ENCODE measurements around the gene PDZRN3.
"Not testable (repeated sequence)": the region's sequence is repeated elsewhere in the genome, so short reads cannot be mapped to it uniquely, and the experiment has no call there.

PDZRN3 gene

DNA sequence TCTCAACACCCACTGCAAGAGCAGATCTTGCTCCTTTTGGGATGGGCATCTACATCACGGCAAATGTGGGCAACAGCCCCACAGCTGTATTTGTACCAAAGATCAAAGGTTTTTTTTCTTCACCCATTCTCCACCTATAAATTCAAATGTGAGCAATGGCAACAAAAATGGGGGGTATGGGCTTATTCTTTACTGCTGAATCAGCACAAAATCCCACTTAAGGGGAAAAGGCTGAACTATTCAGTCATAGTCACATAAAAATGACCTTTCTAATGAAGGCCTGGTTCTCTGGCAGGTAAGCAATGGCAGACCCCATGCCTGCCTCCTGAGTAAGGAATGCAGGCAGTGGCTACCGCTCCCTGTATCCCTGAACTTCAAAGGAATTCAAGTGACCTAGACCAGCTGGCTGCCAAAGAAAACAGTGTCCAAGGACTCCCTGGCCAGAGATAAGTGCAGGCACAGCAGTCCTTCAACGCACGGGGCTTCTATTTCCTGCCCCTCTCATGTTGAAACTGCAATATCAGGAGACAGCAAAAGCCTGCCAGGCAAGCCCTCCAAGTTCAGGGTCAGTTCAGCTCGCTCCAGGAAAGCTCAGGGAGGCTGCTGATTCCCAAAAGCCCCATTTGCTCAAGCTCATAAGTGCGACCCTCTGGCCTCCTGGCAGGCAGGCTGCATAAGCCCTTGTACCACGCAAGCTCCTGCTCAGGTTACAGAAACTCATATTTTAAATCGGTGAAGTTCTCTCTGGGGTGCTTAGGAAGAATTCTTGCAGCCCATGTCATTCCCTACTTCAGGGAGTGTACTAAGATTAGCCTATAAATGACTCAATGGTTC, 134.1 kb downstream of the PDZRN3 start:
- DNase-seq (ENCODE audit: low read depth): no peak

DNA sequence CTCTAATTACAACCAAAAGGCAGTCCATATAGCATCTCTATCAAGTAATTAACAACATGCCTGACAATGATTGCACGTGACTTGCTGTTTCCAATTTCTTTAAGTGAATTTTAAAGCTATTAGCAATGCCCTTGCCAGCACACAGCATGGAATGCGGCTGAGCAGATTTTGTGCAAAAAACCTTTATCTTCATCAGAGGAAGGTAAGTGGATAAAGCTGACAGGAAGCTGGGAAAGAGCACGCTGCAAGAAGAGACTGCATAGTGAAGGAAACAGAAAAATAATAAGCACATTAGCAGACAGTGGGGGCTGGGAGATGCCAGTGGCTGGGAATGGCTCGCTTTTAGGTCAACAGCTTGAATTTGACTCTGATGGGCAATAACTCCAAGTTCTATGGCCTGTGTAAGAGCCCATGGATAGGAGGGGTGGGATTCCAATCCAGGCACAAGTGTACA, 138.8 kb downstream of the PDZRN3 start:
- no peak for DNase-seq (ENCODE audit: low read depth)

DNA sequence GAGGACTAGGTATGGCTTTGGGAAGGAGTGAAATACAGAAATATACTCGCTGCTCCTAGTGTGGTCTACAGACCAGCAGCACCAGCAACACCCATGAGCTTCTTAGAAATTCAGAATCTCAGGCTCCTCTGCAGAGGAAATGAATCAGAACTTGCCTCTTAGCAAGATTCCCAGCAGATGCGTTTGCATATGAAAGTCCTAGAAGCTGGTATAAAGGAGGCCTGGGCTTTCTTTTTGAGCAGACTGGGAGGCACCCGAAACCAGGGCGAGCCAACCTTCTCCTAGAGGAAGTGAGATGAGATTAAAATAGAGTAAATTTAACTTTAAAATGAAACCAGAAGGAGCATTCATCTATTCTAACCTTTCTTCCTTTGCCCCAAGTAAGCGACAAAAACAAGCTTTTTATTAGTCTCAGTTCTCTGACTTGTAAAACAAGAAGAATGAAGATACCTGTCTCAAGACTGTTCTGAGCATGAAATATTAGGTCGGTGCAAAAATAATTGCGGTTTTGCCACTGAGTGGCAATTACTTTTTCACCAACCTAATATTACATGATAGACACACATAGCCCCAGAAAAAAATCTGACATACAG, 140.0 kb downstream of the PDZRN3 start:
- no peak for DNase-seq (ENCODE audit: low read depth)

DNA sequence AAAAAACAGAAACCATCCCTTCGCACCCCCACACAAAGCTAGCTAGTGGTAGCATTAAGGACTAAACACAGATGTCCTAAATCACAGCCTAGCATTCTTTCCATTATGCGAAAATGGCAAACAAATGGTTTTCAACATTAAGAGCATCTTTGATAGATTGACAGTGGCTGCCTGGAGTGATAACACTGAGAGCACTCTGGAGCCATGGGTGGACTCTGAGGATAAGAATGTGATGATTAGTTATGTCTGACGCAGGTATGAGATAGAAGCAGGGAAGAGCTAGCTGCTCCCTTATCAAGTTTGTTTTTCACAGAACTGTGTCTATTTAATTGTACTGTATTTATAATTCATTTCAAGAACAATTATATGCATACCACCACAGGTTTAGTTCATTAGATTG, 142.9 kb downstream of the PDZRN3 start:
- no peak for DNase-seq (ENCODE audit: low read depth)

- no peak for DNase-seq (ENCODE audit: low read depth)
These were observed 144.5 kb downstream of the PDZRN3 start for GRCh38 chr3:73480187-73480672.

GRCh38 chr3:73479325-73479724, 145.4 kb downstream of the PDZRN3 start:
- no peak for DNase-seq (ENCODE audit: low read depth)

GRCh38 chr3:73478858-73479257, 145.9 kb downstream of the PDZRN3 start:
- no peak for DNase-seq (ENCODE audit: low read depth)

GRCh38 chr3:73475717-73476116, 149.0 kb downstream of the PDZRN3 start:
- no peak for DNase-seq (ENCODE audit: low read depth)

GRCh38 chr3:73475175-73475574, 149.6 kb downstream of the PDZRN3 start:
- no peak for DNase-seq (ENCODE audit: low read depth)

DNA sequence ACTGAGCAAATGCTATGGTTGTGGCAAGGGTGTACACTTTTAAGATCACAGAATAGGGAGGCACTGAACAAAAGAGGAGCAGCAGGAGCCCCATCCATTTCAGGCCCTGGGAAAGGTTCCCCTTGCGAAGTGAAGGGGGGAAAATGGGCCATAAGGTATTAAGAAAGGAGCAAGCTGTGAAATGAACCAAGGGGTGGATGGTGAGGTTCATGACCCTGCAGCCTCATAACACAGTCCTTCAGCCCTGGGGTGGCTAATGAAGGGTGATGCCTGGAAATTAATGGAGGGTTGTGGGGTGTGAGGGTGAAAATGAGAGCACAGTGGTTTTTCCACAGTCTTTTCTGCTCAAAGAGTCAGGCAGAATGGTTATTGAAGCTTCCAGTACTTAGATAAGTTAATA, 150.1 kb downstream of the PDZRN3 start:
- no peak for DNase-seq (ENCODE audit: low read depth)

GRCh38 chr3:73473898-73474416, 150.8 kb downstream of the PDZRN3 start:
- DNase-seq (ENCODE audit: low read depth): no peak

- no peak for DNase-seq (ENCODE audit: low read depth)
These were observed 151.4 kb downstream of the PDZRN3 start for GRCh38 chr3:73473181-73473897.

GRCh38 chr3:73471986-73472787, 152.6 kb downstream of the PDZRN3 start:
- DNase-seq (ENCODE audit: low read depth): no peak

DNA sequence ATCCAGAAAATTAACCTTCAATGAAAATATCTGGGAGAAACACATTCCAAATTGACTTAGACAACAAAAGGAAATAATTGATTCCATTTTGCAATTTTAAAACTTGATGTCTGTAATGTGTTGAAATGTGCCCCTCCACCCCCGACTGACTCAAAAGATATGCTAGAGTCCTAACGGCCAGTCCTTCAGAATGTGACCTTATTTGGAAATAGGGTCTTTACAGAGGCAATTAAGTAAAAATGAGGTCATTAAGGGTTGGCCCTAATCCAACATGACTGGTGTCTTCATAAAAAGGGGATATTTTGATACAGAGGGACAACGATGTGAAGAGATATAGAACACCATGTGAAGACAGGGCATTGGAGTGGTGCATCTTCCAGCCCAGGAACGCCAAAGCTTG, 153.9 kb downstream of the PDZRN3 start:
- DNase-seq (ENCODE audit: low read depth): no peak

DNA sequence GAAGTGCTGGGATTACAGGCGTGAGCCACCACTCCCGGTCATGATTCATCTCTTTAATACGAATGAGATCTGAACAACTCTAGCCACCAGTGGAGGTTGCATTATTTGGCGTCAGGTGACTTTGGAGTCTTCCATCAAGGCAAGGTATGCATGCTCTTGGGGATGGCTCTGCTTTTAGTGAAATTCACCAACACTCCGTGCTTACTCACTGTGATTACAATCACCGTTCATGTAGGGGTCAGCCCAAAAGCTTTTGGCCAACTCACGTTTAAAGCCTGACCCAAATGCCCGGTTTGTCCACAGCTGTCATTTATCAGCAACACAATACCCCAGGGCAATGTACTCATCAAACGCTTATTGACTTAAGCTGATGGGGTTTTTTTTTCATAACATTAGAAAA, 155.4 kb downstream of the PDZRN3 start:
- no peak for DNase-seq (ENCODE audit: low read depth)

GRCh38 chr3:73467211-73467610, 157.5 kb downstream of the PDZRN3 start:
- no peak for DNase-seq (ENCODE audit: low read depth)

DNA sequence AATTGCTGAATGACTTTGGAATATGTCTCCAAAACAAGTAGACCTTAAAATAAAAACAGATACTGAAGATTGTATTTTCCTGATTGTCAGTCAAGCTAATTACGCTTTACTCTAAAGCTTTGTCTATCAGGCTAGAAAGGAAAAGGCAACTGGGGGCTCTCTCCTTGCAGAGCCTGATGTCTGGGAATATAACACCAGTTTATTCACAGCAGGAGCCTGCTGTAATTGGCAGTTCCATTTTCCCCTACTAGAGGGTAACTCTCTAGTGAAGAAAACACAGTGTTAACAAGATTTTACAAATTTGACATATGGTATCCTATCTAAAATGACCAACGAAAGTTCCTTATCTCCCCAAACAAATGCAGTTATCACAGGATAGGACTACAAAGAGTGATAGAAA, 158.8 kb downstream of the PDZRN3 start:
- no peak for DNase-seq (ENCODE audit: low read depth)

DNA sequence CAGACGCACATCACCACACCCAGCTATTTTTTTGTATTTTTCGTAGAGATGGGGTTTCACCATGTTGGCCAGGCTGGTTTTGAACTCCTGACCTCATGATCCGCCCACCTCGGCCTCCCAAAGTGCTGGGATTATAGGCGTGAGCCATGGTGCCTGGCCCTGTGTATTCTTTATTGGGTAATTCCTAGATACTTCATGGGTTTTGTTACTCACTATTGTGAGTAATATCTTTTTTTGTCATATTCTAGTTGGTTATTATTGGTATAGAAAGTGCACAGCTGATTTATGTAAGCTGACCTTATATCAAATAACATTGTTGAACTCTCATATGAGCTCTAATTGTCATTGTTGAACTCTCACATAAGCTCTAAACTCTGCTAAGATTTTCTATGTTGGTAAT, 160.6 kb downstream of the PDZRN3 start:
- DNase-seq (ENCODE audit: low read depth): not testable (repeated sequence)

GRCh38 chr3:73461547-73461946, 163.2 kb downstream of the PDZRN3 start:
- no peak for DNase-seq (ENCODE audit: low read depth)

GRCh38 chr3:73459711-73460110, 165.0 kb downstream of the PDZRN3 start:
- no peak for DNase-seq (ENCODE audit: low read depth)

DNA sequence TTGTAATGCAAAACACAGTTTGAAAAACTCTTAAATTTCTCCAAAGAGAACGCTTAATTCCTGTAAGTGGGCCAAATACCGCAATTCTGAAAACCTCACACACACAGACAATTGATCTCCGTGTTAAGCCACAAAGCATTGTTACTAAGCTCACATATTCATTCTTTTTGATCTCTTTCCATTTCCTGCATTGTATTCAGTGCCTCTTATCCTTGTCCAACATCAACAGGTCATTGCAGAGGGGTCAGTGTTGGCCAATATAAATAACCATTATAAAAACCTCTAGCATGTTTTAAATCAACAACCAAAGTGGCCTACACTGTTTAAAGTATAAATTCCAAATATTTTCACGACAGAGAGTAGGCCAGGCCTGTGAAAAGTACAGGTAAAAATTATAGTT, 171.1 kb downstream of the PDZRN3 start:
- no peak for DNase-seq (ENCODE audit: low read depth)

DNA sequence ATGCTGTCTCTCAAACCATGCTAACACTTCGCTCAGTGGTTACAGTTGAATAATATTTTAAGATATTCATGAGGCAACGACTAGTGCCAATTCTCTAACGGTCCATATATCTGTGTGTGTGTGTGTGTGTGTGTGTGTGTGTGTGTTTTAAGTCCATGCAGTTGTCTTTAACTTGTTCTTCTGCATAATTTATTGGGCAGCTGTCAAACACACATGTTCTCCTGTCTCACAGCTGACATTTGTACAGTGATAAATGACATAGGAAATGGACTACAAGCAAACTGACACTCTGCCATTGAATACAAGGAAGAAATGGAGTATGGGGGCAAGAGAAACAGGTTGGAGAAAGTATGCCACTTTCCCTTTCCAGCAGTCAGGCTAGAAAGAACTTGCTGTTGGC, 172.0 kb downstream of the PDZRN3 start:
- DNase-seq (ENCODE audit: low read depth): no peak
